VCaP (cell line): ENCODE measurements around the gene SEPTIN11.

Experiments
- H3K27ac ChIP-seq: fragments of 450-650 bp; 2 replicates; pipeline ENCODE4 v1.5.1; 2017
- TF ChIP-seq, protein P1 (sequence below): fragments of 450-650 bp; conservative IDR thresholded peaks from 2 replicates; pipeline ENCODE4 v1.5.1; 2017; ENCODE audit warnings: mild to moderate bottlenecking, moderate library complexity

Gene SEPTIN11

GRCh38 chr4:76998251-76998901 is 48.8 kb downstream of the SEPTIN11 start:
- no peak overlapping the region for H3K27ac ChIP-seq
- TF ChIP-seq, protein P1, sequence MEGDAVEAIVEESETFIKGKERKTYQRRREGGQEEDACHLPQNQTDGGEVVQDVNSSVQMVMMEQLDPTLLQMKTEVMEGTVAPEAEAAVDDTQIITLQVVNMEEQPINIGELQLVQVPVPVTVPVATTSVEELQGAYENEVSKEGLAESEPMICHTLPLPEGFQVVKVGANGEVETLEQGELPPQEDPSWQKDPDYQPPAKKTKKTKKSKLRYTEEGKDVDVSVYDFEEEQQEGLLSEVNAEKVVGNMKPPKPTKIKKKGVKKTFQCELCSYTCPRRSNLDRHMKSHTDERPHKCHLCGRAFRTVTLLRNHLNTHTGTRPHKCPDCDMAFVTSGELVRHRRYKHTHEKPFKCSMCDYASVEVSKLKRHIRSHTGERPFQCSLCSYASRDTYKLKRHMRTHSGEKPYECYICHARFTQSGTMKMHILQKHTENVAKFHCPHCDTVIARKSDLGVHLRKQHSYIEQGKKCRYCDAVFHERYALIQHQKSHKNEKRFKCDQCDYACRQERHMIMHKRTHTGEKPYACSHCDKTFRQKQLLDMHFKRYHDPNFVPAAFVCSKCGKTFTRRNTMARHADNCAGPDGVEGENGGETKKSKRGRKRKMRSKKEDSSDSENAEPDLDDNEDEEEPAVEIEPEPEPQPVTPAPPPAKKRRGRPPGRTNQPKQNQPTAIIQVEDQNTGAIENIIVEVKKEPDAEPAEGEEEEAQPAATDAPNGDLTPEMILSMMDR: no peak
